Thyroid gland (tissue), 4 donors: ENCODE data around the gene SH3RF1. TPM values are rescaled to one million over a fixed set of nuclear protein-coding genes. Genes with fewer than 3 reads are reported as not detected.

Experiments
- DNase-seq, 2 donors: peaks; one replicate each; pipeline ENCODE4 v3.0.0-alpha.2; 2019
- H3K27ac ChIP-seq, 3 donors: fragments of 200-600 bp; sonication (generic); 1 replicate in 2 of 3; 2 replicates in 1 of 3; pipeline ENCODE4 v1.5.1; 2016 to 2019; ENCODE audit warnings: mild to moderate bottlenecking in 1 of 3, moderate library complexity in 1 of 3
- H3K27me3 ChIP-seq: fragments of 200-600 bp; sonication (generic); one replicate; pipeline ENCODE4 v1.5.1; 2019
- H3K36me3 ChIP-seq, 2 donors: fragments of 200-600 bp; sonication (generic); one replicate each; pipeline ENCODE4 v1.5.1; 2016 to 2019
- H3K4me1 ChIP-seq, 2 donors: fragments of 200-600 bp; sonication (generic); one replicate each; pipeline ENCODE4 v1.5.1; 2017 to 2019
- H3K4me3 ChIP-seq, 3 donors: fragments of 200-600 bp; sonication (generic); replicated peaks in 1 of 3; 1 replicate in 2 of 3; 2 replicates in 1 of 3; pipeline ENCODE4 v1.5.1; 2016; ENCODE audit warnings: mild to moderate bottlenecking in 1 of 3
- H3K9me3 ChIP-seq: fragments of 200-600 bp; sonication (generic); one replicate; pipeline ENCODE4 v1.5.1; 2017
- POLR2A ChIP-seq, 2 donors: fragments of 450-650 bp; IDR thresholded peaks; one replicate each; pipeline ENCODE4 v1.6.1; 2017; ENCODE audit warnings: antibody characterized with exemption in 2 of 2, mild to moderate bottlenecking in 2 of 2, moderate library complexity in 1 of 2
- WGBS, 2 donors: methylation state at CpG; one replicate each; pipeline ENCODE4 v1.1.5; 2017; 5-methylcytosine and 5-hydroxymethylcytosine counted together
- intact Hi-C: fragments of 100-400 bp; cut with DNase I; formaldehyde crosslinking; loops from one replicate; pipeline ENCODE4 v1.15.1; 2023
- total RNA-seq, 4 donors: library from RNA; depleted of rRNA; stranded (reverse); fragments of >200 nt; gene quantifications; one replicate each; pipeline ENCODE4 v1.2.3, GENCODE V29; 2016
- TF ChIP-seq, protein P1 (sequence below), 6 experiments: fragments of 200-600 bp in 3 of 6; fragments of 450-650 bp in 3 of 6; sonication (generic) in 3 of 6; IDR thresholded peaks; one replicate each; pipeline ENCODE4 v1.5.1; 2016 to 2019; ENCODE audit warnings: antibody characterized with exemption in 6 of 6, mild to moderate bottlenecking in 2 of 6, inconsistent platforms in 1 of 6, moderate library complexity in 1 of 6

Gene SH3RF1
- total RNA-seq, 4 donors from 2014 or later: 29.0 to 41.7 (median 32.5) TPM

GRCh38 chr4:169252339-169253112, 18.2 kb downstream of the SH3RF1 start:
- H3K27me3 ChIP-seq: no peaks in the 10 kb centered on the region
- no peak for DNase-seq
- no peaks in the 10 kb centered on the region for H3K9me3 ChIP-seq
- H3K27ac ChIP-seq: peak overlapping the region; percentile 16 to 82 (median 63)
- no peak for TF ChIP-seq POLR2A (IDR thresholded peaks at IDR 0.05)
- TF ChIP-seq, protein P1, sequence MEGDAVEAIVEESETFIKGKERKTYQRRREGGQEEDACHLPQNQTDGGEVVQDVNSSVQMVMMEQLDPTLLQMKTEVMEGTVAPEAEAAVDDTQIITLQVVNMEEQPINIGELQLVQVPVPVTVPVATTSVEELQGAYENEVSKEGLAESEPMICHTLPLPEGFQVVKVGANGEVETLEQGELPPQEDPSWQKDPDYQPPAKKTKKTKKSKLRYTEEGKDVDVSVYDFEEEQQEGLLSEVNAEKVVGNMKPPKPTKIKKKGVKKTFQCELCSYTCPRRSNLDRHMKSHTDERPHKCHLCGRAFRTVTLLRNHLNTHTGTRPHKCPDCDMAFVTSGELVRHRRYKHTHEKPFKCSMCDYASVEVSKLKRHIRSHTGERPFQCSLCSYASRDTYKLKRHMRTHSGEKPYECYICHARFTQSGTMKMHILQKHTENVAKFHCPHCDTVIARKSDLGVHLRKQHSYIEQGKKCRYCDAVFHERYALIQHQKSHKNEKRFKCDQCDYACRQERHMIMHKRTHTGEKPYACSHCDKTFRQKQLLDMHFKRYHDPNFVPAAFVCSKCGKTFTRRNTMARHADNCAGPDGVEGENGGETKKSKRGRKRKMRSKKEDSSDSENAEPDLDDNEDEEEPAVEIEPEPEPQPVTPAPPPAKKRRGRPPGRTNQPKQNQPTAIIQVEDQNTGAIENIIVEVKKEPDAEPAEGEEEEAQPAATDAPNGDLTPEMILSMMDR (IDR thresholded peaks at IDR 0.05): no peak
- intact Hi-C loops: no loop called here
- no peak overlapping the region for H3K4me3 ChIP-seq
- H3K4me1 ChIP-seq: peaks cover 72 to 91% of the 10 kb centered on the region in 2 donors
- 57 to 72% methylated on average over 4 of the region's 4 CpGs for WGBS, 2 donors
- no peaks in the 10 kb centered on the region for H3K36me3 ChIP-seq

DNA sequence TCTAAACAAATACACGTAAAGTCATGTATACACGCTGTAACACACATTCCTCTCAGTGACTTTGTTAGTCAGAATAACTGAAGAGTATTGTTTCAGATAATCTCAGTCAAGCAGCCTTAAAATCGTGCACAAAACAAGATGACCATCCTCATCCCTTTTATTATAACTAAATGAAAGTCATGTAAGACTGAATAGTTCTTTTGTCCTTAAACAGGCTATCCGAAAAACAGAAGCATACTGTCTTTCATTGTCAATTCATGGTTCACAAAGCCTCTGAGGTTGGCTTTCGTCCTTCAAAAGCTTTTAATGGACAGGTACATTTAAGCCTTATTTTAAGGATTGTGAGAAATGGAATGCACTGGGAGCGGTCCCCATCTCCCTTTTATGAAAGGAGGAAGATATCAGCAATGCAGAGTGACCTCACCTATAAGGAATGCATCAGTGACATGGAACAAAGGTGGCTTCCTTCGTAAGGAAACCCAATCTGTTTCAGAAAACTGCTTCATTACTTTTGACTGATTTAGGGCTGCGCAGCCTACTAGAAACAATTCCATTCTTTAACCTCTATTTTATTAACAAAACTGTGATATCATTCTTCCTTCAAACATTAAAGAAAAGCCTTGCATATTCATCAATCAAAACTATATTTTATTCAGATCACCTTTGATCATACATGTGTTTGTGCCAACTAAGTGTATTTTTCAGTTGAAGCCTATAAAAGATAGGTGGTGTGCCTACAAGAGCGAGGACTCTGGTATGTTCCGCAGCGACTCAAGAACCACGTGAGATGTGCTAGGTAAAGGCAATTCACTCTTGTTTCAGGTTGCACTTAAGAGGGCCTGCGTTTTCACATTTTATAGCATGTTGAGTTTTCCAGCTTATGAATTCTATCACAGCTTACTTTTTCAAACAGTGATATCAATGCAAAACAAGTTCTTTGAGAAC, 19.2 kb downstream of the SH3RF1 start:
- intact Hi-C loops: no loop called here
- peaks cover 71 to 91% of the 10 kb centered on the region in 2 donors for H3K4me1 ChIP-seq
- 89 to 93% methylated on average over 13 of the region's 13 CpGs for WGBS, 2 donors
- H3K27ac ChIP-seq: peak overlapping the region in 2 of 3 donors; percentile 63 to 82
- H3K36me3 ChIP-seq: no peaks in the 10 kb centered on the region
- no peak overlapping the region for H3K4me3 ChIP-seq
- H3K9me3 ChIP-seq: no peaks in the 10 kb centered on the region
- H3K27me3 ChIP-seq: no peaks in the 10 kb centered on the region
- no peak for DNase-seq
- TF ChIP-seq, protein P1 (IDR thresholded peaks at IDR 0.05): no peak
- TF ChIP-seq POLR2A (IDR thresholded peaks at IDR 0.05): no peak

GRCh38 chr4:169250796-169251195, 20.0 kb downstream of the SH3RF1 start:
- intact Hi-C loops: no loop called here

DNA sequence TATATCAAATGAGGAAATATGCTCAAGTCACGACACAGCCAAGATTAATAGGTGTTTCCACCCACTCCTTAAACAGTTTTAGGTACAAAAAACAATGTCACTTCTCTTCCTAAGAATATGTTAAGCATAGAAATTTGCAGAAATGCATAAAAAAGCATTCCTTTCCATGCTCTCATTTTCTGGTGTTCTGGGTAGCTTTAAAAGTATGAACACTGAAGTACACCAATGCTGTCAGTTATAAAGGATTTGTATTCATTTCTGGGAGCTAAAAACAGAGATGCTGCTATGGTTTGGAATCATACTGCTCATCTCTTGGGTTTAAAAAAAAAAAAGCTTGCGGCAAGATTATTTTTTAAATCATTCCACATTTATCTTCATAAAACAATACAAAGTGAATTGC, 20.8 kb downstream of the SH3RF1 start:
- H3K27ac ChIP-seq: peak overlapping the region in 1 of 3 donors; percentile 82
- no peaks in the 10 kb centered on the region for H3K27me3 ChIP-seq
- intact Hi-C loops: no loop called here
- no peak overlapping the region for H3K4me3 ChIP-seq
- no peak for DNase-seq
- WGBS, 2 donors: 82 to 86% methylated on average over 2 of the region's 2 CpGs
- TF ChIP-seq POLR2A (IDR thresholded peaks at IDR 0.05): no peak
- TF ChIP-seq, protein P1 (IDR thresholded peaks at IDR 0.05): no peak
- no peaks in the 10 kb centered on the region for H3K9me3 ChIP-seq
- no peaks in the 10 kb centered on the region for H3K36me3 ChIP-seq
- peaks cover 74 to 87% of the 10 kb centered on the region in 2 donors for H3K4me1 ChIP-seq

More at GRCh38 chr4:169250796-169251195, 20.0 kb downstream of the SH3RF1 start:
- peak overlapping the region in 2 of 3 donors; percentile 63 to 82 for H3K27ac ChIP-seq
- WGBS, 2 donors: 91 to 95% methylated on average over 1 of the region's 1 CpG
- DNase-seq: no peak
- H3K9me3 ChIP-seq: no peaks in the 10 kb centered on the region
- peaks cover 72 to 90% of the 10 kb centered on the region in 2 donors for H3K4me1 ChIP-seq
- H3K27me3 ChIP-seq: no peaks in the 10 kb centered on the region
- no peaks in the 10 kb centered on the region for H3K36me3 ChIP-seq
- TF ChIP-seq, protein P1 (IDR thresholded peaks at IDR 0.05): no peak
- TF ChIP-seq POLR2A (IDR thresholded peaks at IDR 0.05): no peak
- H3K4me3 ChIP-seq: no peak overlapping the region
